ENCODE data around the gene CCDC6.

DNA sequence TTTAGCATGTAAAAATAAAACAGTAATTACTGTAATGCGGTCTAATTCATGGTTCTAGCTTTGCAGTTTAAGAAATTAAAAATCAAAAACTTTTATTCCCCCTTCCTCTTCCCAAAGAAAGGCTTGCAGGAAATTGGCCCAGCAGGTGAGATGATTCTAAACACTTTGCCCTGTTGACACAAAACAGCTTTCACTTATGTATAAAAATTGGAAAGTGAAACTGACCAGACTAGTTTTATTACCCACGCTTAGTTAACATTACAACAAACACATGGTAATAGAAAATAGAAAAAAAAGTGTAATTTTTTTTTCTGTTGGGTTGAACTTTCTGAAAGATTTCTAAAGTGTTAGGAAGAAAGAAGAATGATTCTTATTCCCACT is 1.2 kb upstream of the CCDC6 start:
- TF ChIP-seq, protein P1, sequence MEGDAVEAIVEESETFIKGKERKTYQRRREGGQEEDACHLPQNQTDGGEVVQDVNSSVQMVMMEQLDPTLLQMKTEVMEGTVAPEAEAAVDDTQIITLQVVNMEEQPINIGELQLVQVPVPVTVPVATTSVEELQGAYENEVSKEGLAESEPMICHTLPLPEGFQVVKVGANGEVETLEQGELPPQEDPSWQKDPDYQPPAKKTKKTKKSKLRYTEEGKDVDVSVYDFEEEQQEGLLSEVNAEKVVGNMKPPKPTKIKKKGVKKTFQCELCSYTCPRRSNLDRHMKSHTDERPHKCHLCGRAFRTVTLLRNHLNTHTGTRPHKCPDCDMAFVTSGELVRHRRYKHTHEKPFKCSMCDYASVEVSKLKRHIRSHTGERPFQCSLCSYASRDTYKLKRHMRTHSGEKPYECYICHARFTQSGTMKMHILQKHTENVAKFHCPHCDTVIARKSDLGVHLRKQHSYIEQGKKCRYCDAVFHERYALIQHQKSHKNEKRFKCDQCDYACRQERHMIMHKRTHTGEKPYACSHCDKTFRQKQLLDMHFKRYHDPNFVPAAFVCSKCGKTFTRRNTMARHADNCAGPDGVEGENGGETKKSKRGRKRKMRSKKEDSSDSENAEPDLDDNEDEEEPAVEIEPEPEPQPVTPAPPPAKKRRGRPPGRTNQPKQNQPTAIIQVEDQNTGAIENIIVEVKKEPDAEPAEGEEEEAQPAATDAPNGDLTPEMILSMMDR (optimal IDR thresholded peaks at IDR 0.05 in 1 of 3, IDR thresholded peaks at IDR 0.05 in 1 of 3, conservative IDR thresholded peaks at IDR 0.05 in 1 of 3; ENCODE audit: extremely low read depth in 1 of 3, insufficient read depth in 2 of 3, low read length in 3 of 3), result no peak
- no peak for TF ChIP-seq EZH2 (IDR thresholded peaks at IDR 0.05; ENCODE audit: low read length)

Measured in keratinocyte (primary cell).